Measurements from ENCODE around the gene PPOX. TPM values are rescaled to one million over a fixed set of nuclear protein-coding genes. Genes with fewer than 3 reads are reported as not detected.
A peak's percentile ranks its signal among the peaks of the same experiment; 100 is the strongest.

PPOX gene
- total and polyA plus RNA-seq, 2 experiments from 2014 or later: 26.5 to 39.6 TPM

DNA sequence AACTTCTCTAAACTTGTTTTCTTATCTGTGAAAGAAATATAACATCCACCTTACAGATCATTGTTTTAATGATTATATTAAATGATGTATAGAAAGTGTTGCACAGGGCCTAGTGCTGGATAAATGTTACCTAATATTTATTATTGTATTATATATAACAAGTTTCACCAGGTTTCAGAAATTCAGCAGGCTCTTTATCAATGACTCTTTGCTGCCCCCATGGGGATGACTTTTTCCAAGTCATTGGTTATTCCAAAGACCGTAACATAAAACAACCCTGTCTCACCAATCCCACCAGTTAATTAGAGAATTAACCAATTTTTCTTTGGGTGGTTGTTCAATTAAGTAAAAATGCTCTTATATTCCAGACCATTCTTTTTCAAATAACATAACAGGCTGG is 26.5 kb upstream of the PPOX start:
- H4K20me1 ChIP-seq (replicated peaks; ENCODE audit: insufficient read depth): no peaks in the 10 kb centered on the region; the same call in 1 of the 2 replicates
- Mint-ChIP-seq H3K27me3 (ENCODE audit: insufficient read depth, low read depth, poor library complexity) (no peaks in the 10 kb centered on the region), H3K9me3 (no peaks in the 10 kb centered on the region), H3K4me3 (no peak overlapping the region), H3K36me3 (ENCODE audit: low read depth) (no peaks in the 10 kb centered on the region), H3K27ac (no peak overlapping the region), H3K4me1 (peaks cover 4% of the 10 kb centered on the region; the same call in 2 of the 3 replicates)
- DNase-seq (ENCODE audit: low spot score) (peak; percentile 81), ATAC-seq (peak; percentile 64)
- H3K4me2 ChIP-seq: no peak overlapping the region
- H3K36me3 ChIP-seq (ENCODE audit: insufficient read depth): no peaks in the 10 kb centered on the region
- H3K27ac ChIP-seq (ENCODE audit: low read depth): peak overlapping the region; percentile 4; the same call in 1 of the 2 replicates
- TF ChIP-seq REST (IDR thresholded peaks at IDR 0.05; ENCODE audit: unreplicated experiment) (no peak), CREB1 (CRISPR knock-in tag; IDR thresholded peaks at IDR 0.05; ENCODE audit: low read depth) (no peak)
- TF ChIP-seq, protein P1, sequence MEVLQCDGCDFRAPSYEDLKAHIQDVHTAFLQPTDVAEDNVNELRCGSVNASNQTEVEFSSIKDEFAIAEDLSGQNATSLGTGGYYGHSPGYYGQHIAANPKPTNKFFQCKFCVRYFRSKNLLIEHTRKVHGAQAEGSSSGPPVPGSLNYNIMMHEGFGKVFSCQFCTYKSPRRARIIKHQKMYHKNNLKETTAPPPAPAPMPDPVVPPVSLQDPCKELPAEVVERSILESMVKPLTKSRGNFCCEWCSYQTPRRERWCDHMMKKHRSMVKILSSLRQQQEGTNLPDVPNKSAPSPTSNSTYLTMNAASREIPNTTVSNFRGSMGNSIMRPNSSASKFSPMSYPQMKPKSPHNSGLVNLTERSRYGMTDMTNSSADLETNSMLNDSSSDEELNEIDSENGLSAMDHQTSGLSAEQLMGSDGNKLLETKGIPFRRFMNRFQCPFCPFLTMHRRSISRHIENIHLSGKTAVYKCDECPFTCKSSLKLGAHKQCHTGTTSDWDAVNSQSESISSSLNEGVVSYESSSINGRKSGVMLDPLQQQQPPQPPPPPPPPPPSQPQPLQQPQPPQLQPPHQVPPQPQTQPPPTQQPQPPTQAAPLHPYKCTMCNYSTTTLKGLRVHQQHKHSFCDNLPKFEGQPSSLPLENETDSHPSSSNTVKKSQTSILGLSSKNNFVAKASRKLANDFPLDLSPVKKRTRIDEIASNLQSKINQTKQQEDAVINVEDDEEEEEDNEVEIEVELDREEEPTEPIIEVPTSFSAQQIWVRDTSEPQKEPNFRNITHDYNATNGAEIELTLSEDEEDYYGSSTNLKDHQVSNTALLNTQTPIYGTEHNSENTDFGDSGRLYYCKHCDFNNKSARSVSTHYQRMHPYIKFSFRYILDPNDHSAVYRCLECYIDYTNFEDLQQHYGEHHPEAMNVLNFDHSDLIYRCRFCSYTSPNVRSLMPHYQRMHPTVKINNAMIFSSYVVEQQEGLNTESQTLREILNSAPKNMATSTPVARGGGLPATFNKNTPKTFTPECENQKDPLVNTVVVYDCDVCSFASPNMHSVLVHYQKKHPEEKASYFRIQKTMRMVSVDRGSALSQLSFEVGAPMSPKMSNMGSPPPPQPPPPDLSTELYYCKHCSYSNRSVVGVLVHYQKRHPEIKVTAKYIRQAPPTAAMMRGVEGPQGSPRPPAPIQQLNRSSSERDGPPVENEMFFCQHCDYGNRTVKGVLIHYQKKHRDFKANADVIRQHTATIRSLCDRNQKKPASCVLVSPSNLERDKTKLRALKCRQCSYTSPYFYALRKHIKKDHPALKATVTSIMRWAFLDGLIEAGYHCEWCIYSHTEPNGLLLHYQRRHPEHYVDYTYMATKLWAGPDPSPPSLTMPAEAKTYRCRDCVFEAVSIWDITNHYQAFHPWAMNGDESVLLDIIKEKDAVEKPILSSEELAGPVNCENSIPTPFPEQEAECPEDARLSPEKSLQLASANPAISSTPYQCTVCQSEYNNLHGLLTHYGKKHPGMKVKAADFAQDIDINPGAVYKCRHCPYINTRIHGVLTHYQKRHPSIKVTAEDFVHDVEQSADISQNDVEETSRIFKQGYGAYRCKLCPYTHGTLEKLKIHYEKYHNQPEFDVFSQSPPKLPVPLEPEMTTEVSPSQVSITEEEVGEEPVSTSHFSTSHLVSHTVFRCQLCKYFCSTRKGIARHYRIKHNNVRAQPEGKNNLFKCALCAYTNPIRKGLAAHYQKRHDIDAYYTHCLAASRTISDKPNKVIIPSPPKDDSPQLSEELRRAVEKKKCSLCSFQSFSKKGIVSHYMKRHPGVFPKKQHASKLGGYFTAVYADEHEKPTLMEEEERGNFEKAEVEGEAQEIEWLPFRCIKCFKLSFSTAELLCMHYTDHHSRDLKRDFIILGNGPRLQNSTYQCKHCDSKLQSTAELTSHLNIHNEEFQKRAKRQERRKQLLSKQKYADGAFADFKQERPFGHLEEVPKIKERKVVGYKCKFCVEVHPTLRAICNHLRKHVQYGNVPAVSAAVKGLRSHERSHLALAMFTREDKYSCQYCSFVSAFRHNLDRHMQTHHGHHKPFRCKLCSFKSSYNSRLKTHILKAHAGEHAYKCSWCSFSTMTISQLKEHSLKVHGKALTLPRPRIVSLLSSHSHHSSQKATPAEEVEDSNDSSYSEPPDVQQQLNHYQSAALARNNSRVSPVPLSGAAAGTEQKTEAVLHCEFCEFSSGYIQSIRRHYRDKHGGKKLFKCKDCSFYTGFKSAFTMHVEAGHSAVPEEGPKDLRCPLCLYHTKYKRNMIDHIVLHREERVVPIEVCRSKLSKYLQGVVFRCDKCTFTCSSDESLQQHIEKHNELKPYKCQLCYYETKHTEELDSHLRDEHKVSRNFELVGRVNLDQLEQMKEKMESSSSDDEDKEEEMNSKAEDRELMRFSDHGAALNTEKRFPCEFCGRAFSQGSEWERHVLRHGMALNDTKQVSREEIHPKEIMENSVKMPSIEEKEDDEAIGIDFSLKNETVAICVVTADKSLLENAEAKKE (CRISPR knock-in tag; IDR thresholded peaks at IDR 0.05): no peak
- TF ChIP-seq, protein P2, sequence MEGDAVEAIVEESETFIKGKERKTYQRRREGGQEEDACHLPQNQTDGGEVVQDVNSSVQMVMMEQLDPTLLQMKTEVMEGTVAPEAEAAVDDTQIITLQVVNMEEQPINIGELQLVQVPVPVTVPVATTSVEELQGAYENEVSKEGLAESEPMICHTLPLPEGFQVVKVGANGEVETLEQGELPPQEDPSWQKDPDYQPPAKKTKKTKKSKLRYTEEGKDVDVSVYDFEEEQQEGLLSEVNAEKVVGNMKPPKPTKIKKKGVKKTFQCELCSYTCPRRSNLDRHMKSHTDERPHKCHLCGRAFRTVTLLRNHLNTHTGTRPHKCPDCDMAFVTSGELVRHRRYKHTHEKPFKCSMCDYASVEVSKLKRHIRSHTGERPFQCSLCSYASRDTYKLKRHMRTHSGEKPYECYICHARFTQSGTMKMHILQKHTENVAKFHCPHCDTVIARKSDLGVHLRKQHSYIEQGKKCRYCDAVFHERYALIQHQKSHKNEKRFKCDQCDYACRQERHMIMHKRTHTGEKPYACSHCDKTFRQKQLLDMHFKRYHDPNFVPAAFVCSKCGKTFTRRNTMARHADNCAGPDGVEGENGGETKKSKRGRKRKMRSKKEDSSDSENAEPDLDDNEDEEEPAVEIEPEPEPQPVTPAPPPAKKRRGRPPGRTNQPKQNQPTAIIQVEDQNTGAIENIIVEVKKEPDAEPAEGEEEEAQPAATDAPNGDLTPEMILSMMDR (conservative IDR thresholded peaks at IDR 0.05; ENCODE audit: low read depth in 2 of 2): peak; percentile 62 to 65
- peaks cover 8% of the 10 kb centered on the region; the same call in 1 of the 2 replicates for H3K4me1 ChIP-seq (ENCODE audit: insufficient read depth)
- no peaks in the 10 kb centered on the region for H3K9me2 ChIP-seq (ENCODE audit: insufficient read depth)
- H2AFZ ChIP-seq: no peak overlapping the region
- no peaks in the 10 kb centered on the region for H3K27me3 ChIP-seq (ENCODE audit: insufficient read depth)
- H3K79me2 ChIP-seq (replicated peaks; ENCODE audit: insufficient read depth): peaks cover 12% of the 10 kb centered on the region
- H3F3A ChIP-seq (replicated peaks; ENCODE audit: low read depth): no peaks in the 10 kb centered on the region; the same call in 1 of the 2 replicates
- H3K4me3 ChIP-seq: no peak overlapping the region
